GM18951 (cell line): ENCODE data around the gene RPS6KA2.

ENCODE experiments used
- POLR2A ChIP-seq: IDR thresholded peaks from 4 replicates; pipeline ENCODE4 v1.6.1; 2011; ENCODE audit warnings: mild to moderate bottlenecking; ENCODE audit not compliant: insufficient read length, insufficient read depth; ENCODE audit errors: extremely low read depth
- in situ Hi-C: fragments of 300-500 bp; cut with MboI; formaldehyde crosslinking; loops from one replicate; pipeline ENCODE4 v1.12.0; 2022; ENCODE audit warnings: low sequenced_read_pairs, mixed read lengths, inconsistent platforms; ENCODE audit not compliant: unreplicated experiment

RPS6KA2 gene

DNA sequence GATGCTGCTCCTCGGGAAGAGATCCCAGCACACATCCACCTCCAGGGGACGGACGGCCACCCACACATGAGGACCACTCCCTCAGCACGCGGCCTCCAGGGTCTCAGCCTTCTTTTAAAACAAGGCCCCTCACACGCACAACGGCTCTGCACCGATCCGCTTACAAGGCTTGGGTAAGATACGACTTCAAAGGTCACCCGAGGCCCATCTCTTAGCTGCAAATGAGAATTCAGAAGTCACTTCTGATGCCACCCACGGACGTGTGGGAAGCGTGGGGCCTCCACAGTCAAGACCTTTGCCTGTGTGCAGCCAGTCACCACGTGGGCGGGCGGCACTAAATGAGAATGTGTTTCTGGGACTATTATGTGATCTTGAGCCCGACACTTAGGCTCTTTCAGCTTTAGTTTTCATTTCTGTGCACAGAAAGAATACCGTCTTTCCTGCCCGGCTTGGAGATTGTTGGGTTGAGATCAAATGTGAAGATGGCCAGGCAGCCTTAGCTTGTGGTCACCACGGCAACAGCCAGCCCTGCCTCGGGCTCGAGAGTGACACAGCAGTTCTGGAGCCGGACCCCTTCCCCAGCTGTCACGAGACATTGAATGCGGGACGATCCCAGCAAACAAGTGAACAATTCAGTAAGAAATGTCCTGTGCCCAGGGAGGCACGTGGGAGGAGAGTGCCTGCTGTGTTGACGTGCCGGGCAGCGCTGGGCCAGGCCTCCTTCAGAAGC lies 132.1 kb downstream of the RPS6KA2 start:
- no peak for TF ChIP-seq POLR2A
- in situ Hi-C loops = no loop called here

DNA sequence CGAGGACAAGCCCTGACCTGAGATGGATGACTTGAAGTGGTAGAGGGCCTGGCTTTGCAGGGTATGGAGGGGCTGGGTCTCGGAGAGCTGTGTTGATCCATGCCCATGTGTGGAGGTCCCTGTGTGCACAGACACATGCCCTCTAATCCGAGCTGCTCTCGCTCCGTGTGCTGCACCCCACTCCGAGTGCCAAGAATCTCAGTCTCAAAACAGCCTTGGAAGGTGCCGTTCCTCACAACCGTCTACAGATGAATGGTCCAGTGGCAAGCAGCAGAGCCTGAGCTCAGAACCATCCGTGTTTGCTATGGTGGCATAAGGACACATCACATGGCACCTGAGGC lies 133.0 kb downstream of the RPS6KA2 start:
- in situ Hi-C loops = no loop called here

DNA sequence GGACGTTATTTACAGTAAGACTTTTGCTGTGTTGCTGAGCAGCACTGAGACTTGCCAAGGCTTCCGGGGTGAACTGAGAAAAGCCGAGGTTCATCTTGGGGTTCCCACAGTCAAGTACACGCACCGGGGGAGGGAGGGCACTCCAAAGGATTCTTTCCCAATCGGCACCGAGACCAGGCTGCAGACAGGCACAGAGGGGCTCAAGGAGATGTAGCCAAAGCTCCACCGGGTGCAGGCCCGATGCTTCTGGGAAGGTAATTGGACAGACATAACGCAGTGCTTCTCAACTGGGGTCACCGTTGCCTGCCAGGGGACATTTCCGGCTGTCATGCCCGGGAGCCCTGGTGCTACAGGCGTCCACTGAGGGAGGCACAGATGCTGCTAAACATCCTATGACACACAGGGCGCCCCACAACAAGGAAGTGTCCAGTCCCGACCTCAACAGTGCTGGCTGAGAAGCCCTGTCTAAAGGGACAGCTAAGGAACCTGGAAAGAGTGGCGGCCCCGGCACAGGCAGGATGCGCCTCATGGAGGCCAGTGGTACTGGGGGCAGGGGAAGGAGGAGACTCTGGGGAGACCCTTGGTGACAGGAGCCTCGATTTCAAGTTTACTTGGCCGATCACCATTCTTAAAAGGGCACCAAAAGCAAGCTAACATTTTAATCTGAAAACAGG lies 133.5 kb downstream of the RPS6KA2 start:
- in situ Hi-C loops = no loop called here
- TF ChIP-seq POLR2A = no peak

More for the DNA sequence above, 133.0 kb downstream of the RPS6KA2 start:
- TF ChIP-seq POLR2A = no peak

DNA sequence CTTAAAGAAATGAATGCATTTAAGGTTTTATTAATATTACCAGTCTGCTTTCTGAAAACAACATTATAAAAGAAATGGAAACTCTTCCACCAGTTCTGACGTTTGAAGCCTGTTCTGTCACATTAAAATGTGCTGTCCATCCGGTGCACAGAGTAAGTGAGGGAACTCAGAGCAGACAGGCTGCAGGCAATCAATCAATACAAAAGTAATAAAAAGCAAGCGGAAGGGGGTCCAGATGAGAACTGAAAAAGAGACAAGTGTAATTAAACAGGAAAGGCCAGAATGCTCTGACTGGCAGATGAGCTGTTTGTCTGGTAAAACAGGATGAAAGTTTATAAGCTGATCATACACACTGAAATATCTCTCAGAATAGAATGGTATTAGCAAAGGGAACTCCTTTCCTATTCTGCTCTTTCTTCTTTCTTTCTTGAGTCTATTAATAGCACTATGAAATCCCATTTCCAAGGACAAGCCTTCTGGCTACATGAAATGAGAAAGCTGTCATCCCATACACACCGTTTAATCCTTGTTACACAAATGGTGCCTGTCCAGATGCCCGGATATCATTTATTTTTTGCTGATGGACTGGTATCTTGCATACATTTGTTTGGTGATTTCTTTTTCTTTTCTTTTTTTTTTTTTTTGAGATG lies 134.8 kb downstream of the RPS6KA2 start:
- in situ Hi-C loops = no loop called here
- no peak for TF ChIP-seq POLR2A

DNA sequence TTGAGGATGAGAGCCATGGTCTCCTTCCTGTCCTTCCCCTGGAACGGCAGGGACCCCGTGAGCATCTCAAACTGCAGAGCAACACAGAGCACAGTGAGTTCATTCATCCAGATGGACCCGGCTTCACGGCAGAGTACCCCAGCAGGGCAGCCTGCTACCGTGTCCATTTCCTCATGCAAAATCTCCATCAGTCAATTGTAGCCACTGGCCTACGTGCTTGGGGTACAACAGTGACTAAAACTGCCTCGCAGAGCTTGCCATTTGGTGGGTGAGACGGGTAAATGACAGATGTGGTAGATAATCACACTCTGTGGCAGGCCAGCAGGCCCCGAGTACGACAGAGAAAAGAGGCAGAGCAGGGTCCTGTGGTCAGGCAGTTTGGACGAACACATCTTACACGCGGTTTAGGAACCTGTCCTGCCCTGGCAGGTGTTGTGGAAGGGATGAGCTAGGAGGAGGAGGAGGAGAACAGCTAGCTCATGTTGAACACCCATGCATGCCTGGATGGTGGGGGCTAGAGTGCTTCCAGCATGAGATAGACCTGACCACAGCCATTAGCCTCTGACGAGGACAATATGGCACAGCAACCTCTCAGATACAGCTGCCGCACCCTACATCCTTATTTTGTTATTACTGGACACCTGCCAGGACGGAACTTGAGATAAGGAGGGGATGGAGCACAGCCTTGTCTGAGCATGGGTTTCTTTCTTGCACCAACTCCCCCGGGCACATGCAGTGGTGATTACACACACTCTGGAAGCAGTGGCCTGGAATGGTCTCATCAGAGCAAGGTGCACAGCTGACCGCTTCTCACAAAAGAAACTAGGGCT lies 136.2 kb downstream of the RPS6KA2 start:
- TF ChIP-seq POLR2A = no peak
- in situ Hi-C loops = no loop called here

DNA sequence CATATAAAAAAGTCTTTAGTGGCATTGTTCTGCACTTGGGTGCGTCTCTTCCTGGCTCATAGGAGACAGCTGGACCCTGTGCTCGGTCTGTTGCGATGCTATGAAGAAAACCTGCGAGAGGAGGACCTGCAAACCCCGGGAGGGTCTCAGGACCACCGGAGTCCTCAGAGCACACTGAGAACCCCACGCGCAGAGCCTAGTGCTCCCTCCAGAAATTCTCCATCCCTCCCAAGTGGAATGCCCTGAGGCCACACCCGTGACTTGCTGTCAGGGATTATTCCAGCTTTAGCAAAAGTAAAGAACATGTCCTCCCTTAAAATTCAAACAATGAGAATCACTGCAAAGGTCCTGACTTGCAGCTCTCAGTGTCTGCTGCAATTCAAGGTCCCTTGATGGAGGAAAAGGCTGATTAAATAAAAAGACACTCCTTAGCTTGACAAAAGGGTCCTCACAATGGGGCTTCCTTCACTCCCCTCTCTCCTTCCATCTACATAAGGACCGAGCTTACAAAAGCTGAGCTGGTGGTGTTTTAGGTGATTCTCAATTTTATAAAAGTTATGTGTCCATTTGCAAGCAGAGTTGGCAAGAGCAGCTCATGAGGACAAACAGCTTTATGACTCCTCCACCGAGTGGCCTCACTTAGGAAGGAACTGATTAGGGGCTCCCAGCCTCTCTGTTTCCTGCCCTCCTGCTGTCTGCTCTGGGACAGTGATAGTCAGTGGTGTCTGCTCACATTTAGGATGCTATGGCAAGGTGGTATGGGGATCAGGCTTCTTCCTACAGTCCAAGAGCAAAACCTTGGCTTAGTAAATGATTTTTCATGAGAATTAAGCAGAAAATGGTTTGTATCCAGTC lies 137.5 kb downstream of the RPS6KA2 start:
- in situ Hi-C loops = no loop called here
- TF ChIP-seq POLR2A = no peak

DNA sequence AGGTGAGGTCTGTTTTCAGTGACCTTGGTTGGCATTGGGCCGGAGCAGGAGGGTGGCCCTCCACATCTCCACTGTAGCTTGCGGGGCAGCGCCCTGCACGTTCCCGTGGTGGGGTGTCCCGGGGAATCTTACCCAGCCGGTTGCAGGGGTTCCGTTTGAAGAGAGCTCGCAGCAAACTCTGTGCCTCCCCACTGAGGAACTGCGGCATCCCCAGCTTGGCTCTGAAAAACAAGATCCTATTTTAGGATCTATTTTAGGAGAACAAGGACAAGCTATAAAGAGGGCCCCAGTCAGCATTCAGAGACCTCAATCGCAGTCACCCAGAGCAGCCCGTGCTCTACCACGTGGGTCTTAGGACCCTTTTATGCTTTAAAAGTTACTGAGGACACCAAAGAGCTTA lies 138.3 kb downstream of the RPS6KA2 start:
- in situ Hi-C loops = no loop called here

DNA sequence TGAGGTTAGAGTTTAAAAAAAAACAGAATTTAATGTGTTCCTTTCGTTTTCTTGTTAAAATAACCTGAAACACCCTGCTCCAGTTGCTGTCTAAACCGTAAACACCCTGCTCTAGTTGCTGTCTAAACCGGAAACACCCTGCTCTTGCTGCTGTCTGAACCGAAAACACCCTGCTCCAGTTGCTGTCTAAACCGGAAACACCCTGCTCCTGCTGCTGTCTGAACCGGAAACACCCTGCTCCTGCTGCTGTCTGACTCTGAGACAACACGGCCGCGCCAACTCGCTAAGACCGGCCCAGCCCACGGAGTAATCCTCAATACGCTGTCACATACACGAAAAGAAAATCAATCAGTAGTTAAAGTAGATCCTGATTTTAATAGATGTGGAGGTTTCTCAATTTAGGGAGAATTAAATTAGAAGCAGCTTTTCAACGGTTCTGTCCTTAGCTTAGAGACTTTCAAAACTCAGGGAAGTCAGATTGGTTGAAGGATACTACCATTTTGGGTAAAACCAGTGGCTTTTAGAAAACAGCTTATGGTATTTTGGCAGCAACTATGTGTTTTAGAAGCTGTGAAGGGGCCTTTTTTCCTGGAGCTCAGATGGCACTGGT lies 138.9 kb downstream of the RPS6KA2 start:
- in situ Hi-C loops = no loop called here
- TF ChIP-seq POLR2A = peak; percentile 38

More for the DNA sequence above, 138.3 kb downstream of the RPS6KA2 start:
- no peak for TF ChIP-seq POLR2A

DNA sequence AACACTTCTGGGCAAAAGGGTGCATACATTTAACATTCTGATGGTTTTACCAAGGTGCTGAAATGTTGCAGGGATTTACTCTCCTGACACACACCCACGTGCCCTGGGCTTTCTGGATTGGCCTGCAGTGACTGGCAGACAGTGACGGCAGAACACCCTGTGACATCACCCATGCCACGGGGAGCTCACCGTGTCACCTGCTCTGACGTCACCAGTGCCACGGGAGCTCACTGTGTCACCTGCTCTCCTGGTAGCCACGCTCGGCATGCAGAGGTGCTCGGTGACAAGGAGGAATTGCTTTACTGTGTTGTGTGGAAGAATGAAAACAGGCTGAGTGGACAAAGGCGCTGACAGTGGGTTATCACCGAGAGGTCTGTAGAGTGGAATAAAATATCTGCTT lies 139.9 kb downstream of the RPS6KA2 start:
- no peak for TF ChIP-seq POLR2A
- in situ Hi-C loops = no loop called here

DNA sequence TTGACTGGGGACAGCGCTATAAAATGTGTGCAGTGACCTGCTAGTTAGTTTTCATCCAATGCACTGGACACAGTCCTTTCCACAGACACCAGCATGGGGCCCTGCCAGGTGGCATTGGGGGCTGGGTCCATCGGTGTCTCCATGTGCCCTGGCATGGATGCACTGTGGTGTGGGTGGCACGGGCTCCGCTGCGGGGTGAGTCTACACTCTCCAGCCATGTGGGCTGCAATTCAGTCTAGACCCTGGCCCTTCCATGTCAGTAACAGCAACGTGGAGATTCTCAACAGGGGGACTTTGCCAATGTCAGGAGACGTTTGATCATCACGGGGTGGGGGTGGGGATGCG lies 140.5 kb downstream of the RPS6KA2 start:
- in situ Hi-C loops = no loop called here
- no peak for TF ChIP-seq POLR2A

DNA sequence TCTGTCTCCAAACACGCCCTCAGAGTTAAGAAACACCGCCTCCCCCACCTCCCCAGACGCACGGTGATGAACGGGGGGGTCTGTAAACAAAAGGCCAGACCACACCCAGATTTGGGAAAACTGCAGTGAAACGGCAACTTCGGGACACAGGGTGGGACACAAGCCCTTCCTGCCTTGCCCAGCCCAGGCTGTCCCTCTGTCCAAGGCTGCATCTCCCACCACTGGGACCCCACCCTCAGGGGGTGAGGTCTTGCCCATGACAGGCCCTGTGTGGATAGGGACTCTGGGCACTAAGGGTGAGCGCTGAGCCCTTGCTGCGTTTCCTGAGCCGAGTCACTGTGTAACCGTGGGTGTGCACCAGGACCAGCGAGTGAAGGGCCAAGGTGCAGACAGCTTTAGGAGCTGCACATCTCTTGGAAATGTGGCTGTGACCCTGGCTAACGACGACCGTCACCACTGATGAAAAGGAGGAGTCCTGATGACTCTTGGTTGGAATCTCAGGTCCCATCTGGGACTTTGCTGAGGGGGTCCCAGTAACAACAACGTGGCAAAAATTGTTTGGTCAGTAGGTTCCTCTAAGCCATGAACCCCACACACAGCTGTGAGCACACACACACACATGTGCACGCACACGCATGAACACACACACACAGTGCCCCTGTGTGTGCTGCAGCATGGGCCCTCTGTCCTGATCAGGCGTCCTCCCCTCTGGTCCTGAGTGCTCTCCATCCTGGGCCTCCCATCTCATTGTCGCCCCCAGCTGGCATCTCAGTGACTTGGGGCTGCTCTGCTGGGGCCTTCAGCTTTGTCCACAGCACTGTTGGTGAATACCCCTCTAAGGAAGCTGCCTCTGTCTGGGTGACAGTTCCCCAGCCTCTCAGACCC lies 141.2 kb downstream of the RPS6KA2 start:
- in situ Hi-C loops = no loop called here

More for the DNA sequence above, 141.2 kb downstream of the RPS6KA2 start:
- no peak for TF ChIP-seq POLR2A
